Heart right ventricle (tissue), 16 donors: ENCODE measurements around the gene KRT5. TPM values are rescaled to one million over a fixed set of nuclear protein-coding genes. Genes with fewer than 3 reads are reported as not detected.

Experiments used
- ATAC-seq, 8 donors: fragments of 200-7000 bp; cut with Tn5 transposase; one replicate each; pipeline ENCODE4 v1.9.1; 2020; ENCODE audit warnings: mild to moderate bottlenecking in 8 of 8, moderate library complexity in 8 of 8, moderate number of reproducible peaks in 1 of 8
- DNase-seq, 2 donors: peaks; one replicate each; pipeline ENCODE4 v3.0.0-alpha.2; 2020
- H3K27ac ChIP-seq, 10 donors: fragments of 200-600 bp; sonication (generic) in 2 of 10; one replicate each; pipeline versions ENCODE4 v1.5.0 to v1.8.0; 2020 to 2022; ENCODE audit warnings: mild to moderate bottlenecking in 3 of 10
- H3K27me3 ChIP-seq, 7 donors: fragments of 200-600 bp; one replicate each; pipeline ENCODE4 v1.8.0; 2021 to 2022; ENCODE audit warnings: mild to moderate bottlenecking in 2 of 7
- H3K36me3 ChIP-seq, 9 donors: fragments of 200-600 bp; sonication (generic) in 1 of 9; one replicate each; pipeline versions ENCODE4 v1.5.0 to v1.8.0; 2020 to 2022; ENCODE audit warnings: mild to moderate bottlenecking in 2 of 9
- H3K4me1 ChIP-seq, 9 donors: fragments of 200-600 bp; sonication (generic) in 1 of 9; one replicate each; pipeline versions ENCODE4 v1.5.0 to v1.8.0; 2020 to 2022; ENCODE audit warnings: mild to moderate bottlenecking in 4 of 9
- H3K4me3 ChIP-seq, 10 donors: fragments of 200-600 bp; sonication (generic) in 2 of 10; one replicate each; pipeline versions ENCODE4 v1.5.0 to v1.8.0; 2020 to 2022; ENCODE audit warnings: mild to moderate bottlenecking in 7 of 10, moderate library complexity in 2 of 10
- H3K9me3 ChIP-seq, 11 donors: fragments of 200-600 bp in 10 of 11; sonication (generic) in 2 of 11; one replicate each; pipeline versions ENCODE4 v1.5.0 to v1.8.0; 2013 to 2022; ENCODE audit warnings: mild to moderate bottlenecking in 2 of 11, control low read depth in 1 of 11, moderate library complexity in 1 of 11
- WGBS, 2 donors: extraction: QIAGEN DNeasy Blood & Tissue Kit; methylation state at CpG; one replicate each; pipeline ENCODE4 v1.1.7; 2013; ENCODE audit warnings: inconsistent platforms in 1 of 2; 5-methylcytosine and 5-hydroxymethylcytosine counted together
- intact Hi-C, 10 donors: fragments of 100-400 bp; cut with DNase I; formaldehyde crosslinking; loops; one replicate each; pipeline versions ENCODE4 v1.11.1 to v1.14.2; 2022
- polyA plus RNA-seq, 2 donors: library from polyadenylated mRNA; stranded (reverse); fragments of 200-250 nt; gene quantifications; one replicate each; pipeline ENCODE4 v1.2.3, GENCODE V29; 2013
- total RNA-seq, 10 donors: library from RNA; stranded (reverse); fragmentation: NEBNext Ultra II Directional in 3 of 10; extraction: Animal tissue kit (Norgen Biotek cat#: 25700) in 3 of 10; gene quantifications; one replicate each; pipeline versions ENCODE4 v1.2.1 to v1.2.4, GENCODE V29; 2021 to 2023
- TF ChIP-seq, protein P1 (sequence below), 9 donors: fragments of 200-600 bp; sonication (generic) in 2 of 9; IDR thresholded peaks; one replicate each; pipeline versions ENCODE4 v1.5.0 to v1.8.0; 2021 to 2022; ENCODE audit warnings: antibody characterized with exemption in 9 of 9, mild to moderate bottlenecking in 5 of 9, moderate library complexity in 1 of 9
- donor health status: Arrhythmogenic right ventricular cardiomyopathy.
- donor health status: ischemic (EF 13 %, LVEDD 7.1; RV severe dilation, severe dysfunction).
- donor health status: healthy with polysubstance abuse.
- donor health status: DM: no; HTN: yes; CAD: no.
- donor health status: DM: no; HTN: no; CAD: no.
- donor health status: ischemic (EF 25% LVEDD 6.9; RV normal size, moderate dysfunction).
- donor health status: ischemic (EF 25% LVEDD 5.7; RV mildly dilated, moderate dysfunction).
- donor health status: healthy.
- donor health status: DM: yes; HTN: yes; CAD: no.
- donor health status: Ischemic cardiomyopathy.
- donor health status: ischemic (EF 35%, LVEDD 5.7; RV mildly dilated, moderate dysfunction).
- donor health status: nonischemic (EF 11% LVEDD 7.7; RV severe dilation, severe dysfunction).
- donor health status: DM: yes; HTN: yes; CAD: no.
- donor health status: PGD.
- donor health status: ischemic (EF 29% LVEDD 5.4; RV normal size, mild dysfunction).
- donor health status: nonischemic (EF 23%, LVEDD 6.1; RV moderate dilation, normal function).

The KRT5 gene
- total and polyA plus RNA-seq, 12 donors = 0.25 to 1.5 (median 0.67) TPM; not detected in 8

DNA sequence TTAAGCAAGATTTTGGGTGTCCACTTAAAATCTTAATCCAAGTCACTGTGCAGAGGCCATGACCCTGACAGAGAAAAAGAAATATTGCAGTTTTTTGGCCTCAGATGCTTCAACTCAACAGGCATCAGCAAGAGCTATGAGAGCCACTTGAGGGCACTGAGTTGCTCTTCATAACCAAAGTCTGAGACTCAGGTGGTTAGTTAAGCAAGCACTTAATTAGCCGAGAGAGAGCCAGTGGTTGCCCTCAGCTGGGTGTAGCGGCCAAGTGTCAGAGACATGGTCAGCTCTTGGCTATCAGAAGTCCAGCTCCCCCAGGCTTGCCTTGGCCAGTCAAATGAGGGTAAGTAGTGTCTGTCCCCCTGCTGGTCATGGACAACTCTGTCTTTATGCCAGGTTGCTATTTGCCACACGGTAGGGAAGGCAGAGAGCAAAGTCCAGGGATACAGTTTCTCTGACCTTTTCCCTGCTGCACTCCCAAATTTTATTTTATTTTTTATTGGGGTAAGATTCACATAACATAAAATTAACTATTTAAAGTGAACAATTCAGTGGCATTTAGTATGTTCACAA lies 41.8 kb upstream of the KRT5 start:
- Histone ChIP-seq H3K4me1 (peaks cover 0 to 5% (median 0%) of the 10 kb centered on the region in 9 donors), H3K9me3 (no peaks in the 10 kb centered on the region), H3K27me3 (peaks cover 0 to 41% (median 8%) of the 10 kb centered on the region in 7 donors), H3K27ac (no peak overlapping the region), H3K36me3 (no peaks in the 10 kb centered on the region), H3K4me3 (no peak overlapping the region)
- intact Hi-C loops = no loop called here
- 77 to 83% methylated on average over 3 of the region's 3 CpGs for WGBS, 2 donors
- DNase-seq (no peak), ATAC-seq (no peak)
- TF ChIP-seq, protein P1, sequence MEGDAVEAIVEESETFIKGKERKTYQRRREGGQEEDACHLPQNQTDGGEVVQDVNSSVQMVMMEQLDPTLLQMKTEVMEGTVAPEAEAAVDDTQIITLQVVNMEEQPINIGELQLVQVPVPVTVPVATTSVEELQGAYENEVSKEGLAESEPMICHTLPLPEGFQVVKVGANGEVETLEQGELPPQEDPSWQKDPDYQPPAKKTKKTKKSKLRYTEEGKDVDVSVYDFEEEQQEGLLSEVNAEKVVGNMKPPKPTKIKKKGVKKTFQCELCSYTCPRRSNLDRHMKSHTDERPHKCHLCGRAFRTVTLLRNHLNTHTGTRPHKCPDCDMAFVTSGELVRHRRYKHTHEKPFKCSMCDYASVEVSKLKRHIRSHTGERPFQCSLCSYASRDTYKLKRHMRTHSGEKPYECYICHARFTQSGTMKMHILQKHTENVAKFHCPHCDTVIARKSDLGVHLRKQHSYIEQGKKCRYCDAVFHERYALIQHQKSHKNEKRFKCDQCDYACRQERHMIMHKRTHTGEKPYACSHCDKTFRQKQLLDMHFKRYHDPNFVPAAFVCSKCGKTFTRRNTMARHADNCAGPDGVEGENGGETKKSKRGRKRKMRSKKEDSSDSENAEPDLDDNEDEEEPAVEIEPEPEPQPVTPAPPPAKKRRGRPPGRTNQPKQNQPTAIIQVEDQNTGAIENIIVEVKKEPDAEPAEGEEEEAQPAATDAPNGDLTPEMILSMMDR (IDR thresholded peaks at IDR 0.05) = peak in 1 of 9 donors; percentile 24

DNA sequence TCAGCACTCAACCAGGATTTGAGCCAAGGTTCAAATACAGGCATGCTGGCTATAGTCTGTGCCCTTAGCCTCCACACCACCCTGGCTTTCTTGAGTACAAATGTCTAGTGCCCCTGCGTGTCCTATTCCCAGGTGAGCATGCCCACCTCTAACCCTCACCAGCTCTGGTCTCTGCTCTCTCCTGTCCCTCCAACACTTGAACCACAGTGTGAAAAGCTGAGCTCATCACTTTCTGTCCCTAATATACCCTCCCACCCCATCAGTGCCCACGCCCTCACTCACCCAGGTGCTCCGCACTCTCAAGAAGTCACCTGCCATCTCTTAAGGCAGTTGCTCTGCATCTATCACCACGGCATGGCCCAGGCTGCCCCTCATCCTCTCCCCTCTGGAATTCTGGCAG lies 39.8 kb upstream of the KRT5 start:
- Histone ChIP-seq H3K4me1 (no peaks in the 10 kb centered on the region), H3K9me3 (no peaks in the 10 kb centered on the region), H3K36me3 (no peaks in the 10 kb centered on the region), H3K4me3 (no peak overlapping the region), H3K27me3 (peaks cover 0 to 34% (median 8%) of the 10 kb centered on the region in 7 donors), H3K27ac (no peak overlapping the region)
- TF ChIP-seq, protein P1 (IDR thresholded peaks at IDR 0.05) = no peak
- intact Hi-C loops = no loop called here
- 80% methylated on average over 4 of the region's 4 CpGs for WGBS, 2 donors
- ATAC-seq = no peak
- DNase-seq = no peak

DNA sequence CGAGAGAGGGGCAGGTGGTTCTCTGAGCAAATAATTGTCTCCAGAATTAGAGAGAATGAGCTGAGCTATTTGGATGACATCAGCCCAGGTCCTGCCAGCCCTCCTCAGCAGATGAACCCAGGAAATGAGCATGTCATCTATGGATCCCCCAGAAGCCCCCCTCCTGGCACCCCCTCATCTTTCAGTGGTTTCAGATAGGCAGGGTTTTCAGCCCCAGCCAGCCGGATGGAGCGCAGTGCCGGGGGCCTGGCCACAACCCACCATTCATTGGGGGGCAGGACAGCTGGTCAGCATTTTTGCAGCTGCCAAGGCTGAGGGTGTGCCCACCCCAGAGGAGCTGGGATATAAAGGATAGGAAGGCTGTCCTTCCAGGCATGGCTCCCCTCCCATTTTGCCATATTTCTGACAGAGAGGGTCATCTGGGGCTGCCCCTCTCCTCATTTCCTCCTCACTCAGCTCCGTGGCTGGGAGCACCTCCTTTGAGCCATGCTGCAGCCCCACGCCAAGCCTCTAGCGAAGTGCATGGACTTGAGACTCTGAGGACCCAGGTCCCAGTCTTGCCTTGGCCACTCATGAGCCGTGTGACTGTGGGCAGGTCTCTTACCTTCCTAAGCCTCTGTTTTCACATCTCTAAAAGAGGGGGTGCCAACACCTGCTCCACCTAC lies 38.7 kb upstream of the KRT5 start:
- ATAC-seq = peak in 1 of 8 donors; percentile 53

DNA sequence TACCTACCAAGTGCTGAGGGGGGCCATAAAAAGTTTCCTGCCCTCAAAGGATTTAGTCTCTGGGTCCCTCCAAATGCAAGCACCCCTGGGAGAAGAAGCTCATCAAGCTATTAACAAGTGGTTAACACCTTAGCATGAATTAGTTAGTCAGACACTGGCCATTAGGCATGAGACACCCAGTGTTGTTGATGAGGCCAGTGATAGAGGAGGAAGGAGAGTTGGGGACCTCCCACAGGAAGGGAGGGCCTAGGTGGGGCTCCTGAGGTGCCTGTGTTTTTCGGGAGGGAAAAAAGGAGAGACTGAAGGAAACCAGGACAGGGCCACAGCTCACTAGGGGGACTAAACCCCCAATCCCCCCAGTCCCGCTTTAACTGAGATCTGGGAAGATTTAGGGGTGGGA lies 37.3 kb upstream of the KRT5 start:
- TF ChIP-seq, protein P1 (IDR thresholded peaks at IDR 0.05) = no peak
- no peak overlapping the region for H3K27ac ChIP-seq
- no peaks in the 10 kb centered on the region for H3K36me3 ChIP-seq
- WGBS, 2 donors = 72 to 76% methylated on average over 2 of the region's 2 CpGs
- H3K4me1 ChIP-seq = no peaks in the 10 kb centered on the region
- H3K4me3 ChIP-seq = no peak overlapping the region
- DNase-seq (no peak), ATAC-seq (no peak)
- intact Hi-C loops = no loop called here
- H3K9me3 ChIP-seq = no peaks in the 10 kb centered on the region
- peaks cover 0 to 23% (median 2%) of the 10 kb centered on the region in 7 donors for H3K27me3 ChIP-seq

More for the DNA sequence above, 38.7 kb upstream of the KRT5 start:
- no peak for DNase-seq
- intact Hi-C loops = no loop called here
- TF ChIP-seq, protein P1 (IDR thresholded peaks at IDR 0.05) = no peak
- Histone ChIP-seq H3K4me3 (no peak overlapping the region), H3K9me3 (no peaks in the 10 kb centered on the region), H3K36me3 (no peaks in the 10 kb centered on the region), H3K4me1 (no peaks in the 10 kb centered on the region), H3K27ac (no peak overlapping the region), H3K27me3 (peaks cover 0 to 26% (median 8%) of the 10 kb centered on the region in 7 donors)
- 80% methylated on average over 8 of the region's 8 CpGs for WGBS, 2 donors
